NCI-H2227 (cell line): ENCODE data around the gene CAMKK1.
A peak's percentile ranks its signal among the peaks of the same experiment; 100 is the strongest.

Source experiments
- DNase-seq: peaks from one replicate; lab custom pipeline; 2025; ENCODE audit not compliant: unreplicated experiment; lab: John Stamatoyannopoulos, UW

Gene CAMKK1

GRCh38 chr17:3893003-3893719 lies at the start of gene CAMKK1:
Gene CAMKK1, minus strand, starts transcription at chr17:3893053. Its CDS starts 7,366 bp downstream, at chr17:3885687.
- peak; percentile 89 for DNase-seq

DNA sequence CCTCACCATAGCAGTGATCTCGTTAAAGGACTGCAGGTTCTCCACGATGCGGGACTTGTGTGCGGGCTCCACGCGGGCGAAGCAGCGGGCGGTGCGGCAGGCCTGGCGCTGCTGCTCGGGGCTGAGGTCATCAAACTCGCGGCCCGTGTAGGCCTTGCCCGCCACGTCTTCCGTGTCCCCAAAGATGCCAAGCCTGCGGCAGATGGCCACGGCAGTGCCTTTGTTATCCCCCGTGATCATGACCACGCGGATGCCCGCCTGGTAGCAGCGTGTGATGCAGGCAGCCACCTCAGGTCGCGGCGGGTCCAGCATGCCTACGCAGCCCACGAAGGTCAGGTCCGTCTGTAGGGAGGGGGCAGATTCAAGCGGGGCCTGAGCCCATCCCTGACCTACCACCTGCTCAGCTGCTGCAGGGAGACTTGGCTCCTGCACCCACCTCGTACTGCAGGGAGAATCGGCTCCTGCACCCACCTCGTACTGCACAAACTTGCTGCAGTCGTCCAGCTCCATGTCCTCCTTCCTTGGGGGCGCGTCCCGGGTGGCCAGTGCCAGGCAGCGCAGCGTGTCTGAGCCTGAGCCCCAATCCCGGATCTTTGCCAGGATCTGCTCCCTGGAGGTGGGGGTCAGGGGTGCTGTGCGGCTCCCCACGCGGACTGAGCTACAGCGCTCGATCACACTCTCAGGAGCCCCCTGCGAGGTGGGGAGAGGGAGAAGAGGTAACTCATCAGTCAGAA lies 48.3 kb upstream of the CAMKK1 start:
- no peak for DNase-seq

DNA sequence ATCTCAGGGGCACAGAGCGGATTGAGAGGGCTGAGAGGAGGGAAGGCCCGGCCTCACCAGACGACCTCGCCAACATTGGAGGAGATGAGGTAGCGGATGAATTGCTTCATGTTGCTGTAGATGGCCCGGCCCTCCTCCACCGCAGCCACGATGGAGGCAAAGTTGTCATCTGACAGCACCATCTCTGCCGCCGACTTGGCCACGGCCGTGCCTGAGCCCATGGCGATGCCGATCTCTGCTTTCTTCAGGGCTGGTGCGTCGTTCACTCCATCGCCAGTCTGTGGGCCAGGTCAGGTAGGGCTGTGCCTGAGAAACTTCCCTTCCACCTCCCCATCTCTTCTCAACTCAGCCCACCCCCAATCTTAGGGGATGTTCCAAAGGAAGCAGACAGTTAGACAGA lies 44.5 kb upstream of the CAMKK1 start:
- DNase-seq, result no peak

DNA sequence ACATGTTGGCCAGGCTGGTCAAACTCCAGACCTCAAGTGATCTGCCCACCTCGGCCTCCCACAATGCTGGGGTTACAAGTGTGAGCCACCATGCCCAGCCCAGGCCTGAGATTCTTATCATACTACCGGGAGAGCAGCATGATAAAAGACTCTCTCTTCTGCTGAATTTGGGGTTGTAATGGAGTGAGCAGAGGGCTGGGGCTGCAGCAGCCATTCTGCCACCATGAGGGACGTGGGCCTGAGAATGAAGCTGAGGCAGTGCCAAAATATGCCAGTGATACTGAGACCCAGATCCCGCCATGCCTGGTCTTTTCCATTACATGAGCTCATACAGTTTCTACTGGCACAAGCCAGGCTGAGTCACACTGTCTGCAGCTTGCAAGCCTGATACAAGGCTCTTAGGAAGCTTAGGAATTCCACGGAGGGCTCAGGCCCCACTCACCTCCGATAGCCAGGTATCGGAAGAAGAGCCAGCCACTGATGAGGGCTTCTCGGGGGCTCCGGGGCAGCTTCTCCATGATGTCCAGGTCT lies 43.0 kb upstream of the CAMKK1 start:
- DNase-seq, result no peak

- DNase-seq, result peak; percentile 76
Observed at GRCh38 chr17:3935140-3935542, 42.3 kb upstream of the CAMKK1 start.

GRCh38 chr17:3929764-3930163 lies 36.9 kb upstream of the CAMKK1 start:
- no peak for DNase-seq

- no peak for DNase-seq
Observed at GRCh38 chr17:3929181-3929580, 36.3 kb upstream of the CAMKK1 start.

- DNase-seq, result no peak
Observed at GRCh38 chr17:3928406-3928805, 35.6 kb upstream of the CAMKK1 start.

- DNase-seq, result no peak
Observed at GRCh38 chr17:3927628-3928340, 34.9 kb upstream of the CAMKK1 start.

GRCh38 chr17:3926860-3927627 lies 34.2 kb upstream of the CAMKK1 start:
- no peak for DNase-seq

GRCh38 chr17:3925684-3926485 lies 33.0 kb upstream of the CAMKK1 start:
- DNase-seq, result no peak

- no peak for DNase-seq
Observed at GRCh38 chr17:3924512-3925350, 31.9 kb upstream of the CAMKK1 start.

GRCh38 chr17:3923466-3924190 lies 30.8 kb upstream of the CAMKK1 start:
- no peak for DNase-seq

DNA sequence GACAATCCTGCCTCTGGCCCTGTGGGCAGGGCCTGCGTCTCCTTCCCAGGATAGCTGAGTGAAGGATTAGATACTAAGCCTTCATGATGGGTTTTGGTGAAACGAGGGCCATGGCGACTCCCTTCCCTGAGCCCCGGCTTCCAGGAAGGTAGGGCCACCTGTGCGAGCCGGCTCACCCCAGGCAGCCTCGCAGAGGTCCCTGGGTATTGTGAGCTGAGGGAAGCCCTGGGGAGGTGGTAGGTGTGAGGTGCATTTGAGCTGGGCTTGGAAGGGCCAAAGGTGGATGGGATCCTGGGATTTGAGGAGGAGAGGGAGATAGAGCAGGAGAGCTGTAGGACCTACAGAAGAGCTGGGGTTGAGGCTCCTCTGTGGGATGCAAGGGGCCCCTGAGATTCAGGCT lies 29.9 kb upstream of the CAMKK1 start:
- DNase-seq, result no peak

GRCh38 chr17:3921502-3922319 lies 28.9 kb upstream of the CAMKK1 start:
- DNase-seq, result no peak

DNA sequence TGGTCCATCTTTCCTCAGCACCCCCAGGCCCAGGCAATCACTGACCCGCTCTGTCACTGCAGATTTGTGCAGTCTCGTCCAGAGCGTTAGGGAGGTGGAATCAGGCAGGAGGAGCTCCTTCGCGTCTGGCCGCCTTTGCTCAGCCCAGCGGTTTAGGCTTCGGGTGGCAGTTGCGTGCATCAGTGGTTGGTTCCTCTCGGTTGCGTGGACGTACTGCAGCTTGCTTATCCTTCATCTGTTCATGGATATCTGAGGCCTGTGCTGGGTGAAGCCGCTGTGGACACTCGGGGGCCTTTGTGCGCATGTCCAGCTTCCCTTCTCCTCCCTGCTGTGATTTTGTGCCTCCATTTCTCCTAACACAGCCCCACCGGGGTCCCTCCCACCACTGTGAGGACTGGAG lies 28.2 kb upstream of the CAMKK1 start:
- no peak for DNase-seq

DNA sequence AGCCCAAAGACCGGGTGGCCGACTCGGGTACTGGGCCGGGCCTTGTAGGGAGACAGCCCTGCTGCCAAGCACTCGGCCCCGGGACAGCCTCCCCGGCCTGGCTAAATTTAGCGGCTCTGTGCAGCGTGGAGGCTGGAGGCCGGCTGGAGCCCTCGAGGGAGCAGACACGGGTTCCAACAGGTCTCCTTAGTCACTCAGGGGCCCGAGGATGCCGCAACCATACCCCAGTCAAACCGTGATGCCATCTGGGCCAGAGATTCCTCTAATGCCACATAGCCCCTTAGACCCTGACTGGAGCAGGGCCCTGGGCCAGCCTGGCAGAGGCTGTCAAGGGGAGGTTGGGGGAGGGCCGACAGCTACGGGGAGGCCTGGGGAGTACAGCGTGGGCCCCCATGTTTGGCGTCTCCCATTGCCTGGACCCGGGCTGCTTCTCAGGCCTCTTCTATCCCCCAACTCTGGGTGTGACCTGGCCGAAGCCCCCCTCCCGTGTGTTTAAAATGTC lies 26.3 kb upstream of the CAMKK1 start:
- no peak for DNase-seq
